GM23248 (cell line): ENCODE results near the gene MAP3K7CL. TPM values are rescaled to one million over a fixed set of nuclear protein-coding genes. Genes with fewer than 3 reads are reported as not detected.

ENCODE experiments used
- DNase-seq: peaks from one replicate; pipeline ENCODE4 v3.0.0-alpha.2; 2015
- H2AFZ ChIP-seq: fragments of 200-600 bp; sonication (generic); 2 replicates; pipeline ENCODE4 v1.6.1; 2016; ENCODE audit warnings: antibody characterized with exemption
- H3F3A ChIP-seq: fragments of 200-600 bp; sonication (generic); 2 replicates; pipeline ENCODE4 v1.6.1; 2016; ENCODE audit warnings: mild to moderate bottlenecking, antibody characterized with exemption, mixed run types; ENCODE audit not compliant: insufficient read depth
- H3K27ac ChIP-seq: fragments of 200-600 bp; sonication (generic); 2 replicates; pipeline ENCODE4 v1.5.1; 2016; ENCODE audit warnings: mild to moderate bottlenecking
- H3K27me3 ChIP-seq: fragments of 200-600 bp; sonication (generic); replicated peaks from 2 replicates; pipeline ENCODE4 v1.6.1; 2016; ENCODE audit warnings: mild to moderate bottlenecking; ENCODE audit not compliant: insufficient read depth
- H3K36me3 ChIP-seq: fragments of 200-600 bp; sonication (generic); 2 replicates; pipeline ENCODE4 v1.6.1; 2016; ENCODE audit warnings: low read depth, mild to moderate bottlenecking
- H3K4me1 ChIP-seq: fragments of 200-600 bp; sonication (generic); 2 replicates; pipeline ENCODE4 v1.6.1; 2016; ENCODE audit warnings: mild to moderate bottlenecking; ENCODE audit not compliant: insufficient read depth
- H3K4me2 ChIP-seq: fragments of 200-600 bp; sonication (generic); one replicate; pipeline ENCODE4 v1.6.1; 2016; ENCODE audit warnings: mild to moderate bottlenecking; ENCODE audit not compliant: unreplicated experiment
- H3K4me3 ChIP-seq: fragments of 200-600 bp; sonication (generic); 2 replicates; pipeline ENCODE4 v1.5.1; 2016; ENCODE audit warnings: mild to moderate bottlenecking
- H3K79me2 ChIP-seq: fragments of 200-600 bp; sonication (generic); 2 replicates; pipeline ENCODE4 v1.6.1; 2016; ENCODE audit warnings: mild to moderate bottlenecking; ENCODE audit not compliant: insufficient read depth
- H3K9ac ChIP-seq: fragments of 200-600 bp; sonication (generic); 2 replicates; pipeline ENCODE4 v1.6.1; 2016; ENCODE audit warnings: mild to moderate bottlenecking
- H3K9me2 ChIP-seq: fragments of 200-600 bp; sonication (generic); 2 replicates; pipeline ENCODE4 v1.6.1; 2016; ENCODE audit warnings: mixed run types, mild to moderate bottlenecking, moderate library complexity; ENCODE audit not compliant: insufficient read depth
- H3K9me3 ChIP-seq: fragments of 200-600 bp; sonication (generic); one replicate; pipeline ENCODE4 v1.6.1; 2017; ENCODE audit warnings: low read depth
- H4K20me1 ChIP-seq: fragments of 200-600 bp; sonication (generic); 2 replicates; pipeline ENCODE4 v1.6.0; 2016; ENCODE audit not compliant: insufficient read depth
- EZH2 ChIP-seq: fragments of 200-600 bp; sonication (generic); IDR thresholded peaks from 2 replicates; pipeline ENCODE4 v1.6.1; 2018; ENCODE audit warnings: antibody characterized with exemption, mild to moderate bottlenecking; ENCODE audit not compliant: insufficient read depth, poor library complexity, severe bottlenecking
- EZH2phosphoT487 ChIP-seq: fragments of 200-600 bp; sonication (generic); IDR thresholded peaks from 2 replicates; pipeline ENCODE4 v1.6.1; 2018; ENCODE audit warnings: antibody characterized with exemption, moderate library complexity, mild to moderate bottlenecking, low read depth; ENCODE audit not compliant: insufficient read depth
- WGBS, 2 experiments: methylation state at CpG; one replicate each; pipeline ENCODE4 v1.1.6; 2015 to 2017; ENCODE audit warnings: low lambda C conversion rate in 2 of 2, low coverage in 1 of 2; ENCODE audit errors: missing lambda C conversion rate in 2 of 2; 5-methylcytosine and 5-hydroxymethylcytosine counted together
- in situ Hi-C: fragments of 300-500 bp; cut with MboI; formaldehyde crosslinking; loops from 2 replicates; pipeline ENCODE4 v1.15.0; 2020
- polyA plus RNA-seq: library from polyadenylated mRNA; unstranded; fragments of >200 nt; fragmentation: Nextera tagmentation; extraction: Ambion mirVana; gene quantifications from 2 replicates; pipeline ENCODE4 v1.2.1, GENCODE V29; 2016
- total RNA-seq: library from RNA; depleted of rRNA; stranded (reverse); fragments of >200 nt; shearing (Covaris generic); gene quantifications from 2 replicates; pipeline ENCODE4 v1.2.3, GENCODE V29; 2014

Gene MAP3K7CL
- total and polyA plus RNA-seq, 2 experiments from 2014 or later, result 14.8 to 34.3 TPM

DNA sequence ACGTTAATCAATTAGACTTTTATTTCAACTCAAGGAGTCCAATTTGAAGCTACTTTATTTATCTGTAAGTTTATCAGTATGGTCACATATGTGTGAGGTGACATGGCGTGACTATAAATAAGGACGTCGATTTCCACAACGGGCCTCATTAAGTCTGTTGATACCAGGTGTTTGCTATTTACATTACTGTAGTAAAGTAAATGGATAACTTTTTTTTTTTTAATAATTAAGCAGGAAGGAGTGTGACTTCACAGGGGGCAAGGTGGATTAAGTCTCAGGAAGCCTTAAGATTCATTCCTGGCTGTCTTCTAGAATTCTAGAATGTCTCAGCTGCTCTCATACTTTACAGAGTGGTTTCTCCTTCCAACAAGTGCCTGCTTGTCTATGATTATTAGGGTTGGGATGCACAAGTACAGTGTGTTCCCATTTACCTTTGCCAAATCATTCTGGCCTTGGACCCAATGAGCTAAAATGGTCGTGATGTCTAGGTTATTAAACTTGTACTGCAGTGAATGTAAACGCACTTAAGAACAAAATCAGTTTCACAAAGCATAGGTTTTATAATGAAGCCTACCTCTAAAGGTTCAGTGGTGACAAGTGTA lies 15.5 kb downstream of the MAP3K7CL start:
- H3K9me3 ChIP-seq, result no peaks in the 10 kb centered on the region
- peak overlapping the region; percentile 83 for H3K27ac ChIP-seq
- 23 to 27% methylated on average over 7 of the region's 7 CpGs for WGBS, 2 experiments
- in situ Hi-C loops, result no loop called here
- no peaks in the 10 kb centered on the region for H3K36me3 ChIP-seq
- peak overlapping the region; percentile 76 for H3K4me2 ChIP-seq
- peak; percentile 22 for DNase-seq
- H3F3A ChIP-seq, result peaks cover 60% of the 10 kb centered on the region
- H3K9ac ChIP-seq, result peak overlapping the region; percentile 55
- TF ChIP-seq EZH2, result no peak
- H2AFZ ChIP-seq, result peak overlapping the region; percentile 62
- no peaks in the 10 kb centered on the region for H3K79me2 ChIP-seq
- peak overlapping the region; percentile 60 for H3K4me3 ChIP-seq
- peaks cover 62% of the 10 kb centered on the region for H3K4me1 ChIP-seq
- H4K20me1 ChIP-seq, result no peaks in the 10 kb centered on the region
- H3K27me3 ChIP-seq, result no peaks in the 10 kb centered on the region
- no peaks in the 10 kb centered on the region for H3K9me2 ChIP-seq

DNA sequence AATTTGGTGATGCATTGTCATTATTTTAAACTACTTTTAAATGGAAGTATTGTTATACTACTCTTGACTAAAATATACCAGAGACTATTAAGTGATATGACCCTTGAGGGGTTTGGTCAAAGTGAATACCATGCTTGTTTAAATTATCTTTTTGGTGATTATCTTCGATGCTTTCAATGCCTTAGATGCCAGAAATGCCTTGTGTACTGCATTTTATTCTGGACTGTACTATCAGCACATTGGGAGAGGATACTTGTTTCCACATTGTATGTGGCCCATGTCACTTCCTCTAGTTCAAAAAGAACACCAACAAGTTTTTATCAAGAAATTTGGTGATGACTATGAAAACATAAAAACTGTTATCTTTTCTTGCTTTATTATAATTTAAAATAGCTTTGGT lies 16.3 kb downstream of the MAP3K7CL start:
- H3K27ac ChIP-seq, result peak overlapping the region; percentile 83; the same call in 1 of the 2 replicates
- no peaks in the 10 kb centered on the region for H3K79me2 ChIP-seq
- no peaks in the 10 kb centered on the region for H3K36me3 ChIP-seq
- 0 out of 2 replicates have a peak overlapping the region, but pooled peaks have one; percentile 1 for H3K4me3 ChIP-seq
- H3F3A ChIP-seq, result peaks cover 60% of the 10 kb centered on the region
- TF ChIP-seq EZH2 (no peak), EZH2phosphoT487 (no peak)
- no peaks in the 10 kb centered on the region for H4K20me1 ChIP-seq
- H3K9ac ChIP-seq, result no peak overlapping the region
- in situ Hi-C loops, result no loop called here
- peaks cover 62% of the 10 kb centered on the region for H3K4me1 ChIP-seq
- DNase-seq, result no peak
- no peaks in the 10 kb centered on the region for H3K9me2 ChIP-seq
- H2AFZ ChIP-seq, result no peak overlapping the region
- H3K9me3 ChIP-seq, result no peaks in the 10 kb centered on the region
- peak overlapping the region; percentile 76 for H3K4me2 ChIP-seq
- H3K27me3 ChIP-seq, result no peaks in the 10 kb centered on the region
- 3 to 10% methylated on average over 1 of the region's 1 CpG for WGBS, 2 experiments

DNA sequence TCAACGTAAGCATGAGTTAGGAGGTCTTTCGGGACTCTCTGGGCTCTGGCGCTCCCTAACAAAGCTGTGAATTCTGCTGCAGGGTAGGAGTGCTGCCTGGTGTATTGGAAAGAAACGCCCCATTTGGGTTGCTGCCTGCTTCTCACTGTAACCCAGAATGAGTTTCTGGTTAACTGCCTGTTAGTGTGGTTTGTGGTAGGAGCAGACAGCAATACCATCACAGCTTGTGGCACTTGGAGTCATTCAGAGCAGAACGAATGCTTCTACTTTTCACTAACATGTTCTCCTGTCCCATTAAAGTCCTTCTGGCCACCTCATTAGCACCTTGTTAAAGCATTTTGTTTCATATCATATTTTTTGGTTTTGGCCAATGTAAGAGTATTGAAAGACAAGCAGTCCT lies 18.1 kb downstream of the MAP3K7CL start:
- 31 to 35% methylated on average over 5 of the region's 5 CpGs for WGBS, 2 experiments
- no peaks in the 10 kb centered on the region for H3K27me3 ChIP-seq
- H3K4me2 ChIP-seq, result peak overlapping the region; percentile 55
- H3K4me3 ChIP-seq, result no peak overlapping the region
- H3K4me1 ChIP-seq, result peaks cover 62% of the 10 kb centered on the region
- peak; percentile 87 for DNase-seq
- in situ Hi-C loops, result no loop called here
- H3K9ac ChIP-seq, result no peak overlapping the region
- H4K20me1 ChIP-seq, result no peaks in the 10 kb centered on the region
- peaks cover 59% of the 10 kb centered on the region for H3F3A ChIP-seq
- H3K79me2 ChIP-seq, result no peaks in the 10 kb centered on the region
- no peak for TF ChIP-seq EZH2
- no peak for TF ChIP-seq EZH2phosphoT487
- no peaks in the 10 kb centered on the region for H3K9me3 ChIP-seq
- no peaks in the 10 kb centered on the region for H3K36me3 ChIP-seq
- H3K27ac ChIP-seq, result no peak overlapping the region
- H2AFZ ChIP-seq, result peak overlapping the region; percentile 7; the same call in 1 of the 2 replicates
- H3K9me2 ChIP-seq, result no peaks in the 10 kb centered on the region

DNA sequence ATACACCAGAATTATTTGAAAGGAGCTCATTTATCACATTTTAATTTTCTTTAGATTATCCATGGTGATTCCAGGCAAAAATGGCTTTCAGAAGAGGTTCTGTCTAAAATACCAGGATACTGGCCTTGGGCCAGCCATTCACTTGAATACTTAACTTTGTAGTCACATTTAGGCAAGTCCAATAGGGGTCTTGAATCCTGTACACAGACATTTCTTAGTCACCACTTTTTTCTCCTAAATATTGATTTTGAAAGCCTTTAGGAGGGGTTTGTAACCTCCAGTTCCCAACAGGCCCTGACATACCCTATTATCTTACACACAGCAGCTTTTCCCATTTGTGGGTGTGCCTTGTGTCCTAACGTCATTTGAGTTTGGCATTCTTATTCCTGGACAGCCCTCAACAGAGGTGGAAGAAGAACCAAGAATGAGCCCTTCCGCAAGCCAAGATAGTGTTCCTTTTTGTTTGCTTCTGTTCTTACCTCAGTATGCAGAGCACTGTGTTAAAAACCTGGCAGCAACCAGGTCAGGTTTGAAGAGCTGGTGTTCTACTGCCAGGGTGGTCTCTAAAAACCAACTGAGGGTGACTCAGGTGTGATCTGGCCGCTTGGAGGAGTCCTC lies 19.5 kb downstream of the MAP3K7CL start:
- no peak overlapping the region for H3K4me2 ChIP-seq
- H3K9me2 ChIP-seq, result no peaks in the 10 kb centered on the region
- in situ Hi-C loops, result no loop called here
- H3K27ac ChIP-seq, result no peak overlapping the region
- H3K4me3 ChIP-seq, result no peak overlapping the region
- H2AFZ ChIP-seq, result no peak overlapping the region
- DNase-seq, result peak; percentile 55
- H3K79me2 ChIP-seq, result no peaks in the 10 kb centered on the region
- peaks cover 52% of the 10 kb centered on the region for H3K4me1 ChIP-seq
- WGBS, 2 experiments, result 90 to 94% methylated on average over 3 of the region's 3 CpGs
- no peaks in the 10 kb centered on the region for H3K27me3 ChIP-seq
- no peak for TF ChIP-seq EZH2
- no peak for TF ChIP-seq EZH2phosphoT487
- H4K20me1 ChIP-seq, result no peaks in the 10 kb centered on the region
- no peaks in the 10 kb centered on the region for H3K9me3 ChIP-seq
- H3K36me3 ChIP-seq, result no peaks in the 10 kb centered on the region
- peaks cover 51% of the 10 kb centered on the region for H3F3A ChIP-seq
- no peak overlapping the region for H3K9ac ChIP-seq
